GM12873 (cell line): Measurements from ENCODE around the gene FSTL4.

Experiments used
- TF ChIP-seq, protein P1 (sequence below): IDR thresholded peaks from 2 replicates; pipeline ENCODE4 v1.5.1; 2012; ENCODE audit warnings: low read depth, mild to moderate bottlenecking, moderate library complexity, low read length, control low read depth; ENCODE audit not compliant: insufficient read depth; ENCODE audit errors: missing control alignments

FSTL4 gene

DNA sequence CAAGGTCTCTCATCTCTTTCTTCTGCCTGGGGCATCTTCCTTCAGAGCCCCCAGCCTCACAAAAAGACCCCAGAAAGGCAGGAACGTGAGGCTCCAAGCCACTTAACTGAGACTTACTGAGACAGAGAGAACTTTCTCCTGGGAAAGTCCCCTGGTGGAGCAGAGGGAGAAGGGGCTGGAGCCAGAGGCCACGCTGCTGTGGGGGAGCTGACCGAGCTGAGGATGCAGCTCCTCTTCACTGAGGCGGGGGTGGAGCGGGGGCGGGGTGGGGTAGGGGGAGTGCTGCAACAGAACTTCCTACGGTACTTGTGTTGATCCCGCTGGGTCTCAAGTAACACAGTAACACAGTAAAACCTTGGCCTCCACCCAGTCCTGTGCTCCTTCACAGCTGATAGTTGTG lies 204.0 kb downstream of the FSTL4 start:
- TF ChIP-seq, protein P1, sequence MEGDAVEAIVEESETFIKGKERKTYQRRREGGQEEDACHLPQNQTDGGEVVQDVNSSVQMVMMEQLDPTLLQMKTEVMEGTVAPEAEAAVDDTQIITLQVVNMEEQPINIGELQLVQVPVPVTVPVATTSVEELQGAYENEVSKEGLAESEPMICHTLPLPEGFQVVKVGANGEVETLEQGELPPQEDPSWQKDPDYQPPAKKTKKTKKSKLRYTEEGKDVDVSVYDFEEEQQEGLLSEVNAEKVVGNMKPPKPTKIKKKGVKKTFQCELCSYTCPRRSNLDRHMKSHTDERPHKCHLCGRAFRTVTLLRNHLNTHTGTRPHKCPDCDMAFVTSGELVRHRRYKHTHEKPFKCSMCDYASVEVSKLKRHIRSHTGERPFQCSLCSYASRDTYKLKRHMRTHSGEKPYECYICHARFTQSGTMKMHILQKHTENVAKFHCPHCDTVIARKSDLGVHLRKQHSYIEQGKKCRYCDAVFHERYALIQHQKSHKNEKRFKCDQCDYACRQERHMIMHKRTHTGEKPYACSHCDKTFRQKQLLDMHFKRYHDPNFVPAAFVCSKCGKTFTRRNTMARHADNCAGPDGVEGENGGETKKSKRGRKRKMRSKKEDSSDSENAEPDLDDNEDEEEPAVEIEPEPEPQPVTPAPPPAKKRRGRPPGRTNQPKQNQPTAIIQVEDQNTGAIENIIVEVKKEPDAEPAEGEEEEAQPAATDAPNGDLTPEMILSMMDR: no peak

DNA sequence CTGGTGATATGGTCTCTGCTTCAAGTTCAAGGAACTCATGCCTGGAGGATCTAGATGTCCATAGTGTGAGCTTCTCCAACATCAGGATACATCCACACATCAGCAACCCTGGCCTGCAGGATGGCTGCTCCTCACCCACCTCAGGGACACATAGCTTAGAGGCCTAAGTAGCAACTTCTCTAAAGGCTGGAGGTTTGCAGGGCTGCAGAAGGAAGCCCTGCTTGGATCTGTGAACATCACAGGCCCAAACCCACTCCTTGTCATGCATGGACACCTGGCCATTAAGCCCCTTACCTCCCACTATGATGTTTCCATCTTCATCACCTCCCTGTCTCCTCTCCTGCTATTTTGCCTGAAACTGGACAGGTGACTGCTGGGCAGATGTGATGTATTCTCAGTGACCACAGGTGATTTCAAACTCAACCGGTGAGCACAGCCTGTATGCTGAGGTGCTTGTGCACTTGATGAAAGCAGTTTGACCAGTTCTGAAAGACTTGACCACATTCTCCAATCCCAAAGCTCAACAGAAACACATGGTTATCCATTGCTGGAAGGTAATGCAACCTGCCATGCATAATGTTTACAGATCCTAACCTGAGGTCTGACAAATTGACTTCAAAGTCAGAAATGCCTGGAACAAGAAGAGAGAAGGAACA lies 205.2 kb downstream of the FSTL4 start:
- TF ChIP-seq, protein P1: no peak

DNA sequence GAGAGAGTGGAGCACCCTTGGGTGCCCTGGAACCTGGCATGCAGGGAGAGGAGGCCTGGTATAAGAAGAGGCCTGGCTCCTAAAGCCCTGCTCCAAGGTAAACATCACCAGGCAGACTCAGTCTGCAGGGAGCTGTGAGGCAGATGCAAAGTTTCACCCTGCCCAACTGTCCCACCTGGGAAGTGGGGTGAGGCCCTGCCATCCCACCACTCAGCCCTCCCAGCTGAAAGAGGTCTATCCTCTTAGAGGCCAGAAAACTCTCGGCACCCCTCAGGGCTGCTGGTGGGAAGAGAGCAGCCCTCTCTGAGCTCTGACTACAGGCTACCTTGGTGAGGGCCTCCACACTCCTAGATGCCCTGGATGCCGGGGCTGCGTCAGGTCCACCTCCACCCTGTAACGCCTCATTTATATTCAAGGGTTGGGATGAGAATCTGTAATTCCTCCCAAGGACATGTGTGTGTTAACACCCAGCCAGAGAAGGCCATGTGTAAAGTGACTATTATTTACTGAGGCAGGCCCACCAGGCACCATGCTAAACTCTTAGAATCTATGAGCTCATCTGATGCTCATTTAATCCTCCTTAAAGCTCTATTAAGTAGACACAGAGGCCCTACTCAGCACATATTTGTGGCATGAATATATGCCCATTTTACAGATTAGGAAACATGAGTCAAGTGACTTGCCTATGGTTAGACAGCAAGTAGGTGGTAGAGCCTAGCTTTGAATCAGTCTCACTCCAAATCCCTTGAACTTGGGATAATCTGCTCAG lies 205.9 kb downstream of the FSTL4 start:
- TF ChIP-seq, protein P1: no peak

DNA sequence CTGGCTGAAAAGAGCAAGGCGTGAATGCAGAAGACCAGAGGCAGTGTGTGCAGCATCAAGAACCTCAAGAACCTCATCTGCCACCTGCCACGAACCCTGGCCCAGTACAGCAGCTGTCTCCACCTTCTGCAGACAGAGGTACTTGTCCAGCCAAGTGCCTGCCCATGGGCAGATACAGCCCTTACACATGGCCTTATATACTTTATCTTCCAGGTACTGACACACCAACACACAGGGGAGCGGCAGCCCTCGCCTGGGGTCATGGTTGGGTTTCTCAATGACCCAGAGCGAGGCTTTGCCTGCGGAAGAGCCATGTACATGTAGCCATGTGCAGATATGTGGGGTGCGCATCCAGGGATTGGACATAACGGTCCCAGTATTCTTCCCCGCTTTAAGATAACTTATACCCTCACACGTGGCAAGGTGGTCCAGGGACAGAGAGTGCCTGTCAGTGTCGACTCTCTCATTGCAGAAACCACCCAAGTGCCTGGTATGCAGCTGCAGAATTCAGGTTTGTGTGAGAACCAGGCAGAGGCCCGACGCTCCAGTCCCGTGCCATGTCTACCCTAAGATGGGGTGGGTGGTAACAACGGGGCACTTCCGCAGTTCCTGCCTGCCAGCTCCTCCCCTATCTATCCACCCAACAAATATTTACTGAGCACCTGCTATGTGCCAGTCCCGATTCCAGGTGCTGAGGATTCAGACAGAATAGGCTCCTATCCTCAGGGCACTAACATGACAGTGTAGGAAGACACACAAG lies 206.9 kb downstream of the FSTL4 start:
- TF ChIP-seq, protein P1: no peak

DNA sequence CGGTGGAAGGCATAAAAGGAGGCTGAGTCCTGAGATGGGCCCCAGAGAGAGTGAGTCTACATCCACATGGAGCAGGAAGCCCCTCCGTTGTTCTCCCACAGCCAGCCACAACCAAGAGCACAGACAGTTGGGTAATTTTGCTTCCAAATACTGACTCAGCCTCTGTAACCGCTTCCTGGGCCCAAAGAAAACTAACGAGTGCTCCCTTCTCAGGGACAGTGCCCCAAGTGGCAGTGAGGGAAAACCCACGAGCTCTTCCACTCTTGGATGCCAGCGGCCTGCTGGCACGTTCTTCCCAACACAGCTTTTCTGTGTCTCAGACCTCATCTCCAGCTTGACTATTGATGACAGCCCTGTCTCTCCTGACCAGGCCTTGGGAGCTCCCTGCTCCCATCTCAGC lies 207.6 kb downstream of the FSTL4 start:
- TF ChIP-seq, protein P1: peak; percentile 26

DNA sequence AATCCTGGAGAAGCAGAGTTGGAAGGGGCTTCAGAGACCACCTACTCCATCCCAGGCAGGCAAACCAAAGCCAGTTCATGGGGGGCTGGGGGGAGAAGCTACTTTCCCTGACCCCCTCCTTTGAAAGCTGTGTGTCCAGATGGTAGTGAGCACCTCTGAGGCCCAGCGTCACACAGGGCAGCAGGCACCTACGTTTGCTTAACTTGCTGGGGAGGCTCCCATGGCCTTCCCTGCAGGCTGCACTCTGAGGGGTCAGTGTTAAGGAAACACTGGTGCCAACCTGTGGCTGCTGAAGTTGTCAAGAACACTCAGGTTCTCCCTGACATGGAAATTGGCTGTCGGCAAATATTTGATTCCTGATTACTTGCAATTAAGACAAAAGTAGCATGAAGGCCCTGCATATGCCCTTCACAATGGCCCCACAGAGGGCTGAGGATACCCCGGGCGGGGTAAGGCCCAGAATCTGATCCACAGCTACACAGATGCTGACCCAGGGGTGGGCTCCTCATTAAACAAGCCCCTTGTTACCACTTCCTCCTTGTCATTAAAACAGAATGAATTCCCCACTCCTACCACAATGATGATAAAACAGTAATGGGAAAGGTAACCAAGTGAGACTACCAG lies 208.5 kb downstream of the FSTL4 start:
- TF ChIP-seq, protein P1: no peak
